ENCODE measurements around the gene KLHL21.

DNA sequence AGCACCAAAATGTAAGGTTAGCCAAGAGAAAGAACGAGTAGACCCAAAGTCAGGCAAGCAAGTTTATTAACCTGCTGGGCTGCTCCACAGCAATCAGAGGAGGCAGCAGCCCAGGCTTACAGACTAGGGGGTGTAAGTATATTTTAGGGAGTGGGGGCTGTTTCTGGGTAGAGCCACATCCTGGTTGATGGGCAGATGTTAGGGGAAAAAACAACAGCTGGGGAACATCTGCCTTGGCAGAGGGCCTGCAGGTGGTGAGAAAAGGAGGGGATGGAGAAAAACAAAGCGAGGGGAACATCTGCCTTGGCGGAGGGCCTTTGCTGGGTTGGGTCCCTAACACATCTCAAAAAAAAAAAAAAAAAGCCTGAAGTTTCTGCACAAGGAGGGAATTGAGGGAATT lies 32.6 kb downstream of the KLHL21 start:
- TF ChIP-seq, protein P1, sequence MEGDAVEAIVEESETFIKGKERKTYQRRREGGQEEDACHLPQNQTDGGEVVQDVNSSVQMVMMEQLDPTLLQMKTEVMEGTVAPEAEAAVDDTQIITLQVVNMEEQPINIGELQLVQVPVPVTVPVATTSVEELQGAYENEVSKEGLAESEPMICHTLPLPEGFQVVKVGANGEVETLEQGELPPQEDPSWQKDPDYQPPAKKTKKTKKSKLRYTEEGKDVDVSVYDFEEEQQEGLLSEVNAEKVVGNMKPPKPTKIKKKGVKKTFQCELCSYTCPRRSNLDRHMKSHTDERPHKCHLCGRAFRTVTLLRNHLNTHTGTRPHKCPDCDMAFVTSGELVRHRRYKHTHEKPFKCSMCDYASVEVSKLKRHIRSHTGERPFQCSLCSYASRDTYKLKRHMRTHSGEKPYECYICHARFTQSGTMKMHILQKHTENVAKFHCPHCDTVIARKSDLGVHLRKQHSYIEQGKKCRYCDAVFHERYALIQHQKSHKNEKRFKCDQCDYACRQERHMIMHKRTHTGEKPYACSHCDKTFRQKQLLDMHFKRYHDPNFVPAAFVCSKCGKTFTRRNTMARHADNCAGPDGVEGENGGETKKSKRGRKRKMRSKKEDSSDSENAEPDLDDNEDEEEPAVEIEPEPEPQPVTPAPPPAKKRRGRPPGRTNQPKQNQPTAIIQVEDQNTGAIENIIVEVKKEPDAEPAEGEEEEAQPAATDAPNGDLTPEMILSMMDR (IDR thresholded peaks at IDR 0.05): no peak
- TF ChIP-seq POLR2AphosphoS5 (IDR thresholded peaks at IDR 0.05; ENCODE audit: low read depth, low read length): no peak
- TF ChIP-seq, protein P2, sequence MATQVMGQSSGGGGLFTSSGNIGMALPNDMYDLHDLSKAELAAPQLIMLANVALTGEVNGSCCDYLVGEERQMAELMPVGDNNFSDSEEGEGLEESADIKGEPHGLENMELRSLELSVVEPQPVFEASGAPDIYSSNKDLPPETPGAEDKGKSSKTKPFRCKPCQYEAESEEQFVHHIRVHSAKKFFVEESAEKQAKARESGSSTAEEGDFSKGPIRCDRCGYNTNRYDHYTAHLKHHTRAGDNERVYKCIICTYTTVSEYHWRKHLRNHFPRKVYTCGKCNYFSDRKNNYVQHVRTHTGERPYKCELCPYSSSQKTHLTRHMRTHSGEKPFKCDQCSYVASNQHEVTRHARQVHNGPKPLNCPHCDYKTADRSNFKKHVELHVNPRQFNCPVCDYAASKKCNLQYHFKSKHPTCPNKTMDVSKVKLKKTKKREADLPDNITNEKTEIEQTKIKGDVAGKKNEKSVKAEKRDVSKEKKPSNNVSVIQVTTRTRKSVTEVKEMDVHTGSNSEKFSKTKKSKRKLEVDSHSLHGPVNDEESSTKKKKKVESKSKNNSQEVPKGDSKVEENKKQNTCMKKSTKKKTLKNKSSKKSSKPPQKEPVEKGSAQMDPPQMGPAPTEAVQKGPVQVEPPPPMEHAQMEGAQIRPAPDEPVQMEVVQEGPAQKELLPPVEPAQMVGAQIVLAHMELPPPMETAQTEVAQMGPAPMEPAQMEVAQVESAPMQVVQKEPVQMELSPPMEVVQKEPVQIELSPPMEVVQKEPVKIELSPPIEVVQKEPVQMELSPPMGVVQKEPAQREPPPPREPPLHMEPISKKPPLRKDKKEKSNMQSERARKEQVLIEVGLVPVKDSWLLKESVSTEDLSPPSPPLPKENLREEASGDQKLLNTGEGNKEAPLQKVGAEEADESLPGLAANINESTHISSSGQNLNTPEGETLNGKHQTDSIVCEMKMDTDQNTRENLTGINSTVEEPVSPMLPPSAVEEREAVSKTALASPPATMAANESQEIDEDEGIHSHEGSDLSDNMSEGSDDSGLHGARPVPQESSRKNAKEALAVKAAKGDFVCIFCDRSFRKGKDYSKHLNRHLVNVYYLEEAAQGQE (IDR thresholded peaks at IDR 0.05; ENCODE audit: insufficient read depth in 1 of 2, low read depth in 2 of 2, low read length in 1 of 2): no peak
- no peak for TF ChIP-seq TCF7L2 (IDR thresholded peaks at IDR 0.05; ENCODE audit: low read depth, low read length)

Data from Panc1 (cell line).